Measurements from ENCODE around the gene APOL5.
"Not testable (repeated sequence)": the region's sequence is repeated elsewhere in the genome, so short reads cannot be mapped to it uniquely, and the experiment has no call there.

The APOL5 gene, protein sequence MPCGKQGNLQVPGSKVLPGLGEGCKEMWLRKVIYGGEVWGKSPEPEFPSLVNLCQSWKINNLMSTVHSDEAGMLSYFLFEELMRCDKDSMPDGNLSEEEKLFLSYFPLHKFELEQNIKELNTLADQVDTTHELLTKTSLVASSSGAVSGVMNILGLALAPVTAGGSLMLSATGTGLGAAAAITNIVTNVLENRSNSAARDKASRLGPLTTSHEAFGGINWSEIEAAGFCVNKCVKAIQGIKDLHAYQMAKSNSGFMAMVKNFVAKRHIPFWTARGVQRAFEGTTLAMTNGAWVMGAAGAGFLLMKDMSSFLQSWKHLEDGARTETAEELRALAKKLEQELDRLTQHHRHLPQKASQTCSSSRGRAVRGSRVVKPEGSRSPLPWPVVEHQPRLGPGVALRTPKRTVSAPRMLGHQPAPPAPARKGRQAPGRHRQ

DNA sequence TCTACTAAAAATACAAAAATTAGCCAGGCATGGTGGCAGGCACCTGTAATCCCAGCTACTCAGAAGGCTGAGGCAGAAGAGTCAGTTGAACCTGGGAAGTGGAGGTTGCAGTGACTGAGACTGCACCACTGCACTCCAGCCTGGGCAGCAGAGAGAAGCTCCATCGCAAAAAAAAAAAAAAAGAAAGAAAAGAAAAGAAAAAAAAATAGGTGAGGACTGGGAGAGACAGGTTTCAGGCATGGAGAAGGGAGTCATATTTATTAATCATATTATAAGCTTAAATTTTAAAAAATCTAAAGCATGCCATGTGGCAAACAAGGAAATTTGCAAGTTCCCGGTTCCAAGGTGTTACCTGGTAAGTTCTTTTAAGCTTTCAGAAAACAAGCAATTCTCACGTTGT lies at the start of gene APOL5:
TSS of gene APOL5 (plus strand) at position 301 of the 400 bp plus-strand sequence. CDS start at position 301, 0 bp downstream.
- DNase-seq = no peak

DNA sequence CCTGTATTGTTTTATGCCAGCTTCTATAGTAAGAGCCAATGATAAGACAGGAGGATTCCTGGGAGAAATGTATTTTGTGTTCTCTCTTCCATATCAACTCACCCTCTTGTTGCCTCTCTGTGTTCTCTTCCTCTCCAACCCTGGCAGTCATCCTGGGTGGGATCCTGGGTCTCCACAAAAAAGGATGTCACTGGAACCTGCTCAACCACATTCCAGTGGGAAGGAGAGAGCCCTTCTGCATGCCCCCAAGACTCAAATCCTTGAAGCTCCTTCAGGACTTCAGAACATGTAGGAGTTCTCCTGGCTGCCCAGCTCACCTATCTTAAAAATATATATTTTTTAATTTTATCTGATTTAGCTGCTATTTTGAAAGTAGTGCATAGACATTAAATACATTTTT lies 43.3 kb upstream of the APOL5 start:
- DNase-seq = no peak

DNA sequence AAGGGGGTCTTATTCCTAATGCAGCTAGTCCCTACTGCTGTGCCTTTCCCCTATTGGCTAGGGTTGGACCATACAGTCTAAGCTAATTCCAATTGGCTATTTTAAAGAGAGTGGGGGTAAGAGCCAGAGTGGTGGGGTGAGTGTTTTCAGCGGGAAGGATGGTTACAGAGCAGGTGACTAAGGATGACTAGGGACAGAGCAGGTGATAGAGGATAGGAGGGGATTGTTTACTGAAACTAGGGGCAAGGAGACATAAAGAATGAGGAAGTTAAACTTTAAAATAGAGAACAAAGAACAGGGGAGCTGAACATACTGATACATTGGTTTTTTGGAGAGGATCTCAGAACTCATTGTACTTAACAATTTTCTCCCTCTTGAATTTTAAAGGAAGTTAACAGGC lies 41.6 kb upstream of the APOL5 start:
- DNase-seq = not testable (repeated sequence)

DNA sequence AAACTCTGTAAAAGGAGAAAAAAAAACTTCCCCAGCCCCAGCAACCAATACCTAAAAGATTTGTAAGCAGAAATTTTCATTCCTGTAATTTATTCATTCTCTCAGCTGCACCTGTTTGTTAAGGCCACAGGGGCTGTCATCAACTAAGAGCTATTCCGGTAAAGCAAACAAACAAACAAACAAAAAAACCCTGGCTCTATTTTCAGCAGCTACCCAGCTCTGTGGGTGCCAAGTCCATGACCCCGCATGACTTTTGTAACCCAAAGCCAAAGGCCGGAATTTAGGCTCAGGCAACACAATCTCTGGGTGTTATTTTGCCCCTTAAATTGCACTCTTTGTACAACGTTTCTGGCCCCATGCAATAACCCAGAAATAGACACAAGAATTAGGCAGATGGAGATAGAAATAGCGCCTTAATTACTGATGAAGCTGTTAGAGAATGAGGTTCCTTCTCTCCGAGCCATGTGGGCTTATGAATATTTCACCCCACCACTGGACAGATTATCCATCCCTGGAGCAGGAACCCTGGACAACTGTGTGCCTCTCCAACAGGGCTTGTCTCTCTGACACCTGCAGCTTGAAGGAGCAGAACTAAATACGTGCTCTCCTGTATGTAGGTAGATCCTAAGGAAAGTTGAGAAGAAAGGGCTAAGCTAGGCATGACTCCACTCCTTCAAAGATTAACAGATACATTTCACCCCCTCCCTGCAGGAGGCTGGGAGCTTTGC lies 40.0 kb upstream of the APOL5 start:
- DNase-seq = no peak

DNA sequence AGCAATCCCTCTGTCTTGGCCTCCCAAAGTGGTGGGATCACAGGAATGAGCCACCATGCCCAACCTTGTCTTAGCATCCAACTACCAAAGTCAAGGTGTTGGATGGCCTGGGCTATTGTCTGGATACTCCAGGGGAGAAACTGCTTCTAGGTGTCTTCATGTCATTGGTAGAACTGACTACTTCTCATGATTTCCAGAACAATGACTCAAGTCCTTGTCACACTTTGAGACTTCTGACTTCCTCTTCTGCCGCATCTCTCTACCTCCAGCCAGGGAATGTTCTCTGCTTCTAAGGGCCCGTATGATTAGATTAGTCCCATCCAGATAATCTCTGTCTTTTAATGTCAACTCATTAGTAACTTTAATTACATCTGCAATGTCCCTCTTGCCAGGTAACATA lies 38.8 kb upstream of the APOL5 start:
- DNase-seq = no peak

DNA sequence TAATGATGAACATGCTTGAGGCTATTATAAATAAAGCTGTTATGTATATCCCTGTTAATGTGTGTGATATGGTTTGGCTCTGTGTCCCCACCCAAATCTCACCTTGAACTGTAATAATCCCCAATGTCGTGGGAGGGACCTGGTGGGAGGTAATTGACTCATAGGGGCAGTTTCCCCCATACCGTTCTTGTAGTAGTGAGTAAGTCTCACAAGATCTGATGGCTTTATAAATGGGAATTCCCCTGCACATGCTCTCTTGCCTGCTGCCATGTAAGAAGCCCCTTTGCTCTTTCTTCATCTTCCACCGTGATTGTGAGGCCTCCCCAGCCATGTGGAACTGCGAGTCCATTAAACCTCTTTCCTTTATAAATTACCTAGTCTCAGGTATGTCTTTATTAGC lies 38.2 kb upstream of the APOL5 start:
- not testable (repeated sequence) for DNase-seq

DNA sequence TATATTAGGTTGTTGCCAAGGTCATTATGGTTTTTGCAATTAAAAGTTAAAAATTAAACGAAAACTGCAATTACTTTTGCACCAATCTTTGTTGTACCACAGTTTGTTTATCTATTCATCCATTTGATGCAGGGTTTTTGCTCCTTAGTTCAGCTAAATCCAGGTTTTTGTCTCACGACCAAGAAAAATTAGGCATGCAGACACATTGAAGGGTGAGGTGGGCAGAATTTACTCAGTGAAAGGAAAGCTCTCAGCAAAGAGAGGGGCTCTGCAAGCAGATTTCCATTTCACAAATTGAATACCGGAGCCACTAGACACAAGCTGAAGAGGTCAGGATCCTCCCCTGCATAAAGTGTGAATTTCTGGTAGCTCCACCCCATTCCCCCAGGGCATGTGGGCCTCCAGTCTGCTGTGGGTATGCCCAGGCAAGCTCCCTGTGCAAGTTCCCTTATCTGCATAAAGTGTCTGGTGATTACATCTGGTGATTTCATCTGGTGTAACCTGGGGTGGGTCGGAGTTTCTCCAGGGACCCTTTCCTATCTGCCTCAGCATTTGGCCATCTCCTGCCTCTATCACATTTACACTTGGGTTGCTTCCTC lies 36.1 kb upstream of the APOL5 start:
- no peak for DNase-seq

DNA sequence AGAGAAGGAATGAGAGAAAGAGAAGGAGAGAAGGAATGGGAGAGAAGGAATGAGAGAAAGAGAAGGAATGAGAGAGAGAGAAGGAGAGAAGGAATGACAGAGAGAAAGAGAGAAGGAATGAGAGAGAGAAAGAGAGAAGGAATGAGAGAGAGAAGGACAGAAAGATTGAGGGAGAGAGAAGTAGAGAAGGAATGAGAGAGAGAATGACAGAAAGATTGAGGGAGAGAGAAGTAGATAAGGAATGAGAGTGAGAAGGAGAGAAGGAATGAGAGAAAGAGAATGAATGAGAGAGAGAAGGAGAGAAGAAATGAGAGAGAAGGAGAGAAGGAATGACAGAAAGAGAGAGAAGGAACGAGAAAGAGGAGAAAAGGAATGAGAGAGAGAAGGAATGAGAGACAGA lies 34.1 kb upstream of the APOL5 start:
- no peak for DNase-seq

DNA sequence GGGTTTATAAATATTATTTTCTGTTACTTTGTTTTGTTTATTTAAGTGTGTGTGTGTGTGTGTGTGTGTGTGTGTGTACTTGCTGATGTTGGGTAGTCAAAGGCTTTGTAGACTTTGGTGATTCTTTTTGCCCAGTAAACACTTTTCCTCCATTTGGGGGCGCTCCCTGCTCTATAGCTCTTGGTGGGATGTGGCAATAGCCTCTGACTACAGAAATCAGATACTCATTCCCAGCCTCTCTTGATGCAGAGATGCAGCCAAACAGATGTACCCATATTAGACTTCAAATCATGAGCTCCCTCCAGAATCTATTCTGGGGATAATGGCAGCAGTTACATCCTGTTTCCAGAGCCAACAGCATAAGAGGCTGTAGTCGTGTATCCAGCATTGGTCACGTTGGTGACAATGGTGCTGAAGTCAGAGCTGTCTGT lies 33.4 kb upstream of the APOL5 start:
- no peak for DNase-seq

DNA sequence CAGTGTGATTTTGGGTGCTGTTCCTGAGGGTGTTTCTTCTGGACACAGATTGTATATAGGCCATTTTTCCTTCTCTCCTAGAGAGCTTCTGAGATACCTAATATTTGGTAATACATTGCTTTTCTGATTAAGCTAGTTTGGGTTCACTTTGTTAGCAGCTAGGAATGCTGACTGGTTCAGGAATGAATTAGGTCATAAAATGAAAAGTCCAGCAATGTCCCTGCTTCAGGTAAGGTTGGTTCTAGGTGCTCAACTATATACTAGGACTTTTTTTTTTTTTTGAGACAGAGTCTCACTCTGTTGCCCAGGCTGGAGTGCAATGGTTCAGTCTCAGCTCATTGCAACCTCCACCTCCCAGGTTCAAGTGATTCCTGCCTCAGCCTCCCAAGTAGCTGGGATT lies 32.9 kb upstream of the APOL5 start:
- no peak for DNase-seq

DNA sequence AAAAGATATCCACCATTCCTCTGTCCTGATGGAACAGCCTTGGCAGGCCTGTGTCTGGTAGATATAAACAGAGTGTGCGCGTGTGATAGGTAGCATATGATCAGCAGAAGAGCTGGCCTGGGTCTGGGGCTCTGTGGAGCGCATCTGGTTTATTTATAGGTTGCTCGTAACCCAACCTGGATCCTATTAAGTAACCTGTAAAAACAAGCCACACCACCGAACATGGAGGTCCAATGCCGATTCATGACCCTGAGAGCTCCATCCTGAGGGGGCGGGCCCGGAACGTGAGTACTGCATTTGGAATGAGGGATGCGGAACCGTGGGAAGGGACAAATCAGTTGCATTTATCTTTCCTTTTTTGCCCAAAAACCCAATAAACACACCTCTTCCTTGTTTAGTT lies 31.9 kb upstream of the APOL5 start:
- no peak for DNase-seq

DNA sequence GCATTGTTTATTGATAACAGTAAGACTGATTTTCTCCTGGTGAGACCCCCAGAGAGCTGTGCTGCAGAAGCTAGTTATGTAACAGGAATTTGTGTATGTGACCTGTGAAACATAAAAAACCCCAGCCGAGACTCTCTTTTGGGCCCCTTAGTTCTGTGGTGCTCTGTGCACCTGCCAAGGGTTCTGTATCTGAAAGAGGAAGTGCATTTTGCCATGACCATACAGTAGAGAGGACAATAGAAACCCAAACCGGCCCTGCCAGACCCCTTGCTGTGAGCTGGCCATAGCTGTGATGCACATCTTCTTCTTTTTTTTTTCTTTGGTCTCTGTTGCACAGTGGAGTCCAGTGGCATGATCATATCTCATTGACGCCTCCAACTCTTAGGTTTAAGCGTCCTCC lies 31.4 kb upstream of the APOL5 start:
- no peak for DNase-seq

DNA sequence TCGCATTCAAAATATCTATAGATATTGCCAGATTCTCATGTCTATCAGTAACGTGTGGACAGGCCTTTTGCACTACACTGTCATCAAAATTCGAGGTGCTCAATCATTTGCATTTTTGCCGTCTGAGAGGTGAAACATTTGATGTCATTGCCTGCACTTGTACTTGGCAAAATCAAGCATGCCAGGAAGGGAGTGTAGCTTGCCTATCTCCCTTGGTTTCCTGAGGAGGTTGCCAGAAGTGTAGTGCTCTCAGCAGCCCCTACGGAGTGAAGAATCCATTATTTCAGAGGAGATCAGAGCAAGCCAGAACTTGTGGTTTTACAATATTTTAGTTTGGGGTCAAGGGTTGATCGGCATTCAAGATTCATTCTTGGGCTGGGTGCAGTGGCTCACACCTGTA lies 30.2 kb upstream of the APOL5 start:
- no peak for DNase-seq

DNA sequence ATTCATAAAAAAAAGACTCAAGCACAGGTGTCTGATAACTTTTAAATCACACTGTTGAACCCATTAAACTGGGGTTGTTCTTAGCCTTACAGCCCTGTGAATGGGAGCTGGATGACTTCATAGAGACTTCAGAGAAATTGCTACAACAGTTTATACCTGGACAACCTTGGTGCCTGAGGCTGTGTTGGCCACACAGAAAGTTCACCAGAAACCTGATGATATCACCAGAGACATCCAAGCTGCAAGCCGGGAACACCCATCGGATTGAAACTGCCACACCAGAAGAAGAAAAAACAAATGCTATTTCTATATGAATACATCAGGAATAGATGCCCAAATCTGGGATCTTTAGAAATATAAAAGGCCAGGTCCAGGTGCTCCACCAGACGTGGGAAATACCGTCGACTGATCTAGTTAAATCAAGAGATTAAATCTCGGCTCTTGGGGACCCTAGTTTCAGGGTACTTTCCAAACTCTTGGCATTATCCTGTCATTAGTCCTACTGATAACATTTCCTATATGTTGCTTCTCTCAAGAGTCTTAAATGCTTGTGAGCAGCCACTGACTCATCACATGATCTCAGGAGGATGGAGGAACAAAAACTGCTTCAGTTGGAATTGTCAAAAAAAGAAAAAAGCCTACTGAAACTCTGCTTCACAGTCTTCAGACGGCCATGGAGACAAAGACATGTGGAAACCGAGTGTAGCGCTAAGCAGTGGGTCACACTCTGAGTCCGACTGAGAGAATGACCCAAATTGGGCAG lies 28.6 kb upstream of the APOL5 start:
- no peak for DNase-seq

DNA sequence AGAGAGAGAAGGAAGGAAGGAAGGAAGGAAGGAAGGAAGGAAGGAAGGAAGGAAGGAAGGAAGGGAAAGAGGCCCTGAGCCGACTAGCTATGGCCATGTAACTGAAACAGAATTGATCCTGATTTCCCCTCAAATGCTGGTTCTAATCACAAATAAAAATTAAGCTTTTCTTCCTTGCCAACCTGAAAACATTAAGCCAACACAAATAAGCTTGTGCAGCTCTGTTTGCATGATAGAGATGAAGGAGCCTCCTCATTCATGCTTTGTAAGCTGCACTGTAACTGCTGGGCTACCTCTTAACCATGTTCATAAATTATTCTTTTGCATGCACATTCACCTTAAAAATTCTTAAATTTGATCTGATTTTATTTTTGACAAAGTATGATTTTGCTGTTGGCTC lies 27.7 kb upstream of the APOL5 start:
- no peak for DNase-seq

DNA sequence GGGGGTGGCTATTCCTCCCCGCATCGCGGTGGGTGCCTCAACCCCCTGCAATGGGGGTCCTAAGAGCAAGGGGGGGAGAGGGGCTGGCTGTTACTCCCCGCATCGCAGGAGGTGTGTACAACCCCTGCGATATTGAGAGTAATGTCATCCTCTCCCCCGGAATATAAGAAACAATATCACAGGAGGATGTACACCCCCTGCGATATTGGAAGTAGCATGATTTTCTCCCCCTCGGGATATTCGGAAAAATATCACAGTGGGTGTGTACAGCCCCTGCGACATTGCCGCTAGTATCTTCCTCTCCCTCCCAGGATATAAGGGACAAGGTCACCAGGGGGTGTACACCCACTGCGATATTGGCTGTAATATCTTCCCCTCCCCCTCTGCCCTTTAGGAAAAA lies 22.5 kb upstream of the APOL5 start:
- no peak for DNase-seq

DNA sequence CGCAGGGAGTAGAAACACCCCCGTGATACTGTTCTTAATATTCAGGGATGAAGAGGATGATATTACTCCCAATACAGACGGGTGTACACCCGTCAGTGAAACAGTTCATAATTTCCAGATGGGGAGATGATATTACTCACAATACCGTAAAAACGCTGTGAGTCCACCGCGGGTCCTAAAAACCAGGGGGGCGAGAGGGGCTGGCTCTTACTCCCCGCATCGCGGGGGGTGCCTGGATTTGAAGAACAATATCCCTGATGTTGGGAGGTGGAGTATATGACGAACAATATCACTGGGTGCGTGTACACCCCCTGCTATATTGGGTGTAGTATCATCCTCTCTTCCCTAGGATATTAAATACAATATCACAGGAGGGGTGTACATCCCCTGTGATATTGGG lies 20.5 kb upstream of the APOL5 start:
- no peak for DNase-seq

DNA sequence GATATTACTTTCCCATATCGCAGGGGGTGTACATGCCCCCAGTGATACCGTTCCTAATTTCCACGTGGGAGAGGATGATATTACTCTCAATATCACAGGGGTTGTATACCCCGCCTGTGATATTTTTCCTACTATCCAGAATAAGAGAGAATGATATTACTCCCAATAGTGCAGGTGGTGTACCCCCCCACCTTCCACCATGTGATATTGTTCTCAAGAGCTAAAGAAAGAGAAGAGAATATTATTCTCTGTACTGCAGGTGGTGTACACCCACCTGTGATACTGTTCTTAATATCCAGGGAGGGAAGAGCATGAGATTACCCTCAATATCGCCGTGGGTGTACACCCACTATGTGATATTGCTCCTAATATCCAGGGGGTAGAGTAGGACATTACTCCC lies 17.8 kb upstream of the APOL5 start:
- not testable (repeated sequence) for DNase-seq

DNA sequence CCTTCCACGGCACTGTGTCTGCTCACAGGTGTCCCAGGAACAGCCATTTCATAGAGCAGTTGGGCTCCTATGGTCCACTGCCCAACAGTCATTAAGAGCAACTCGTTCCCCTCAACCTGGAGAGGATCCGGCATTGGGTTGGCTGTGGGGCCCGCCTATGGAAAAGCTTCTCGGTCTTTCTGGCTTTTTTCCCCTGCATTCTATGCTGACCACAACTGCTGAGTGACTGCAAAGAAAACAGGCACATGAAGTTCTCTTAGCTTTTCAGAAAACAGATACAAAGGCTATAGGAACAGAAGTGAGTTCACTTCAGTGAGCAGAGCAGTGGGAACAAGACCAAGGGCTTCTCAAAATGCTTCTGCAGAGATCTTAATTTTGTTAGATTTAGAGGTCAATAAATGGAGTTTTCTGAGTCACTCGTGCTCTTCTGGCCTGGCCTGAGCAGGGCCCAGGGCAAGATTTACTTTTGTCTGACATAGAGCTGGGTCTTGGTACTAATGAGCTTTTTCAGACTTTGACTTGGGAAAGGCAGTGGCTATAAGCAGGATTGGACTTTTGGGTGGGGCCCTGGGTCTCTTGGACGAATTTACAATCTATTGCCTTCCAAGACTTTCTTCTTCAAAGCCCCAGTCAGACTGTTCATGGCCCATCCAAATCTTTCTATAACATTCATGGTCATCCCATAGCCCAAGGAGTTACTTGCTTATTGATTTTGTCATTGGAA lies 13.6 kb upstream of the APOL5 start:
- no peak for DNase-seq

DNA sequence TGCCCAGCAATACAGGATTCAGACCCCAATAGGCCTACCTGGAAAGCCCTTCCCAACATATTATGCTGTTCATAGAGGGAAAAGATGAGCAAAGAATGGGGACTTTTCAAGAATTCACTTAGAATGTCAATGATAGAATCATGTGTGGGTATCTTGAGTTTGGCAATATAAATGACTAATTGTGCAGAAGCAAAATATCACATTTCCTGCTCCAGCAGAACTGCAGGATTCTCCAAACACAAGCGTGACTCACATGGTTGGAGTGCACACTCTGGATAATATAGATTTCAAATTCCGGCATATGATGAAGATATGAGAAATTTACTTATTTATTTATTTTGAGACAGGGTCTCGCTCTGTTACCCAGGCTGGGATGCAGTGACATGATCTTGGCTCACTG lies 12.5 kb upstream of the APOL5 start:
- DNase-seq = no peak

DNA sequence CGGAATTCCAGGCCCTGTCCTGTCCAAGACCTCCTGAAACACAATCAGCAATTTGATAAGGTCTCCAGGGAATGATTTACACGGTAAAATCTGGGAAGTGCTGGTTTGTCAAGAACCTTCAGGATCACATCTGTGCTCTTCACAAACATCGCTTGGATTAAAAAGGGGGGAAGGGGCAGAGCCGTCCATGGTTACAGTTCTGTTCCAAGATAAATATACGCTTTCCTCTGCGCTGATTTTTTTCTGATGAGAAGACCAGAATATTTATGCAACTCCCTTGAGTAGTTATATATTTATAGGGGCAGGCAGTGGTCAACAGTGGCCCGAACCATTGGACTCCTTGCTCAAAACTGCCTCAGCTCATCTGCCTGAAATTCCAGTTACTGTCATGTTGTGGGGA lies 9.2 kb upstream of the APOL5 start:
- DNase-seq = no peak

DNA sequence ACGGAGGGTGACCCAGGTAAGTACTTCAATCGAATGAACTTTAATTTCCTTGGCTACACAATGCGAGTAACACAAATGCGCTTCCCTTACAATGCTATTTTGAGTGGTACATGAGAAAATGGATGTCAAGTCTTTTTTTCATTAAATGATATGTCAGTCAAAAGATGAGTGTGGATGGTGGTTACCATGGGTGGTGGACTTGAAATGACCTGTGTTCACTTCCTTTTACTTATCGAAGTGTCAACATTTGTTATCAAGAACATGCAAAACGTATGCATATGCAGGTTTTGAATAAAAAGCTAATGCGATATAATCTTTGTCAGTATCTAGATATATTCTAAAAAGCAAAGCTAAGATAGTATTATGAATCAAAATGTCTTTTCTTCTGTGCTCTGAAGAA lies 8.8 kb upstream of the APOL5 start:
- no peak for DNase-seq

DNA sequence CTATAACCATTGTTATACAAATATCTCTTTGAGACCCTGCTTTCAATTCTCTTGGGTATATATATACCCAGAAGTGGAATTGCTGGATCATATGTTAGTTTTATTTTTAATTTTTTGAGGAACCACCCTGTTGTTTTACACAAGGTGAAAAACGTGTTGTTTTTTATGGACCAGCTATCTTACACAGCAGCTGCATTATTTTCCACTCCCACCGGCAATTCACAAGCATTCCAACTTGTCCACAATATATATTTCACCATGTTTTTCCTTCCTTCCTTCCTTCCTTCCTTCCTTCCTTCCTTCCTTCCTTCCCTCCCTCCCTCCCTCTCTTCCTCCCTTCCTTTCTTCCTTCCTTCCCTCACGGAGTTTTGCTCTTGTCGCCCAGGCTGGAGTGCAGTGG lies 6.3 kb upstream of the APOL5 start:
- no peak for DNase-seq
